GM12878 (cell line): ENCODE results near the gene MPHOSPH9. TPM values are rescaled to one million over a fixed set of nuclear protein-coding genes. Genes with fewer than 3 reads are reported as not detected.
A peak's percentile ranks its signal among the peaks of the same experiment; 100 is the strongest.

ENCODE experiments used
- ATAC-seq: fragments of 200-7000 bp; cut with Tn5 transposase; 3 replicates; pipeline ENCODE4 v1.9.1; 2020; ENCODE audit warnings: mild to moderate bottlenecking, moderate library complexity
- BruUV-seq: library from RNA; stranded (reverse); fragments of 400-500 nt; replicated peaks from 2 replicates; lab custom pipeline; 2021; lab: Mats Ljungman, UMichigan
- CTCF ChIA-PET: fragments of 300-600 bp; sonication (Branson Sonifier 250); formaldehyde crosslinking; extraction: SDS; loops from one replicate; lab custom pipeline; 2021; ENCODE audit warnings: inconsistent platforms; lab: Yijun Ruan, JAX
- POLR2A ChIA-PET: fragments of 350-600 bp; formaldehyde crosslinking; extraction: SDS; loops from one replicate; lab custom pipeline; 2021; ENCODE audit warnings: inconsistent platforms; lab: Charles Lee
- RAD21 ChIA-PET: fragments of 300-600 bp; sonication (Branson Sonifier 250); formaldehyde crosslinking; loops from one replicate; lab custom pipeline; 2023; ENCODE audit warnings: antibody characterized with exemption; ENCODE audit not compliant: unreplicated experiment; lab: Charles Lee
- SMC1A ChIA-PET: fragments of 300-600 bp; sonication (Branson Sonifier 250); formaldehyde crosslinking; loops from one replicate; lab custom pipeline; 2023; ENCODE audit not compliant: unreplicated experiment, uncharacterized antibody; lab: Charles Lee
- DNase-seq: peaks from one replicate; pipeline ENCODE4 v3.0.0-alpha.2; 2011; ENCODE audit warnings: low read depth, low spot score
- FAIRE-seq: peaks from 3 replicates; lab custom pipeline; 2011; peaks lifted over from hg19 to GRCh38; lab: Jason Lieb, UNC
- H2AFZ ChIP-seq: 2 replicates; pipeline ENCODE4 v1.6.0; 2011; ENCODE audit warnings: low read depth, low read length, control low read depth; ENCODE audit not compliant: control insufficient read depth
- H3K27ac ChIP-seq: 2 replicates; pipeline ENCODE4 v1.5.1; 2011; ENCODE audit warnings: control low read depth; ENCODE audit not compliant: control insufficient read depth, insufficient read depth
- H3K27me3 ChIP-seq, 2 experiments: replicated peaks in 1 of 2; 2 replicates each; pipeline versions ENCODE4 v1.6.0 to v1.6.1; 2011; ENCODE audit warnings: low read length in 1 of 2; ENCODE audit not compliant: control insufficient read depth in 2 of 2, insufficient read depth in 2 of 2
- H3K36me3 ChIP-seq, 2 experiments: 2 replicates each; pipeline ENCODE4 v1.5.1; 2011; ENCODE audit warnings: low read length in 1 of 2; ENCODE audit not compliant: control insufficient read depth in 2 of 2, insufficient read depth in 2 of 2
- H3K4me1 ChIP-seq: 2 replicates; pipeline ENCODE4 v1.6.1; 2011; ENCODE audit warnings: mild to moderate bottlenecking, low read length, moderate library complexity, mixed read lengths; ENCODE audit not compliant: control insufficient read depth, insufficient read depth
- H3K4me2 ChIP-seq: 2 replicates; pipeline ENCODE4 v1.6.0; 2011; ENCODE audit warnings: control low read depth; ENCODE audit not compliant: control insufficient read depth, insufficient read depth
- H3K4me3 ChIP-seq: fragments of 200-600 bp; sonication (generic); 2 replicates; pipeline ENCODE4 v1.5.1; 2016
- H3K79me2 ChIP-seq: 2 replicates; pipeline ENCODE4 v1.6.0; 2011; ENCODE audit warnings: low read length; ENCODE audit not compliant: control insufficient read depth, insufficient read depth
- H3K9ac ChIP-seq: 2 replicates; pipeline ENCODE4 v1.8.0; 2011; ENCODE audit warnings: low read length, control low read depth, mixed read lengths; ENCODE audit not compliant: control insufficient read depth, insufficient read depth
- H3K9me3 ChIP-seq: replicated peaks from 3 replicates; pipeline ENCODE4 v1.5.1; 2011; ENCODE audit warnings: mild to moderate bottlenecking, low read length; ENCODE audit not compliant: control insufficient read depth, insufficient read depth
- H4K20me1 ChIP-seq: 2 replicates; pipeline ENCODE4 v1.6.0; 2011; ENCODE audit not compliant: control insufficient read depth, insufficient read depth
- BRCA1 ChIP-seq: IDR thresholded peaks from 2 replicates; pipeline ENCODE4 v1.6.1; 2011; ENCODE audit warnings: low read depth, low read length, improper control_type of control experiment
- MXI1 ChIP-seq: fragments of 150-350 bp; IDR thresholded peaks from 2 replicates; pipeline ENCODE4 v1.6.1; 2011; ENCODE audit warnings: low read depth, mild to moderate bottlenecking, inconsistent platforms, low read length, improper control_type of control experiment
- RCOR1 ChIP-seq: conservative IDR thresholded peaks from 2 replicates; pipeline ENCODE4 v1.6.1; 2012; ENCODE audit warnings: low read depth, low read length, improper control_type of control experiment
- RELA ChIP-seq: fragments of 450-650 bp; IDR thresholded peaks from 2 replicates; pipeline ENCODE4 v1.8.0; 2014; ENCODE audit warnings: borderline replicate concordance; ENCODE audit not compliant: partially characterized antibody
- REST ChIP-seq: IDR thresholded peaks from 2 replicates; pipeline ENCODE4 v1.6.1; 2012; ENCODE audit warnings: mild to moderate bottlenecking, low read depth, low read length
- RUNX3 ChIP-seq: IDR thresholded peaks from 2 replicates; pipeline ENCODE4 v1.6.1; 2012; ENCODE audit warnings: low read length, inconsistent platforms
- SRF ChIP-seq, 2 experiments: IDR thresholded peaks; 2 replicates each; pipeline ENCODE4 v1.6.1; 2011; ENCODE audit warnings: low read depth in 2 of 2, low read length in 2 of 2, mild to moderate bottlenecking in 1 of 2, moderate library complexity in 1 of 2
- TCF3 ChIP-seq: IDR thresholded peaks from 2 replicates; pipeline ENCODE4 v1.6.1; 2012; ENCODE audit warnings: low read depth, mild to moderate bottlenecking, low read length, borderline replicate concordance; ENCODE audit not compliant: insufficient read depth
- ZNF24 ChIP-seq: fragments of 450-650 bp; IDR thresholded peaks from 2 replicates; pipeline ENCODE4 v1.6.1; 2017; ENCODE audit warnings: antibody characterized with exemption, mild to moderate bottlenecking
- ZNF384 ChIP-seq: IDR thresholded peaks from 2 replicates; pipeline ENCODE4 v1.6.1; 2012; ENCODE audit warnings: low read depth, mild to moderate bottlenecking, low read length, improper control_type of control experiment, borderline replicate concordance
- ZNF687 ChIP-seq: fragments of 450-650 bp; IDR thresholded peaks from 2 replicates; pipeline ENCODE4 v1.6.1; 2017; ENCODE audit warnings: mild to moderate bottlenecking, moderate library complexity
- WGBS: methylation state at CpG from one replicate; pipeline ENCODE4 v1.1.6; 2016; ENCODE audit warnings: low lambda C conversion rate; ENCODE audit not compliant: insufficient replicate concordance, insufficient coverage; ENCODE audit errors: missing lambda C conversion rate; 5-methylcytosine and 5-hydroxymethylcytosine counted together
- in situ Hi-C: fragments of 300-500 bp; cut with MboI; formaldehyde crosslinking; loops from 9 replicates; pipeline ENCODE4 v1.14.3; 2018; ENCODE audit warnings: mixed read lengths
- intact Hi-C: fragments of 100-400 bp; cut with micrococcal nuclease; formaldehyde crosslinking; loops from one replicate; pipeline ENCODE4 v1.14.2; 2022; ENCODE audit not compliant: unreplicated experiment
- polyA plus RNA-seq, 11 experiments: library from polyadenylated mRNA; depleted of rRNA in 4 of 11; unstranded in 6 of 11; stranded (reverse) in 5 of 11; fragments of >200 nt; fragmentation: Nextera tagmentation in 4 of 11; fragmentation: Illumina TruSeq in 1 of 11; extraction: Ambion mirVana in 4 of 11; extraction: Trizol in 1 of 11; gene quantifications; 1 replicate in 1 of 11; 2 replicates in 10 of 11; pipeline versions ENCODE4 v1.2.1 to v1.2.3, GENCODE V29; 2011 to 2016; ENCODE audit warnings: inconsistent platforms in 2 of 11, missing spikeins in 2 of 11, low read depth in 1 of 11
- total RNA-seq, 4 experiments: library from RNA; depleted of rRNA in 3 of 4; stranded (reverse); fragments of >200 nt in 3 of 4; fragmentation: Illumina TruSeq in 1 of 4; extraction: Trizol in 1 of 4; gene quantifications; 2 replicates each; pipeline versions ENCODE4 v1.2.1 to v1.2.3, GENCODE V29; 2013 to 2021
- TF ChIP-seq, protein P1 (sequence below): IDR thresholded peaks from 2 replicates; pipeline ENCODE4 v1.6.1; 2012; ENCODE audit warnings: low read depth, low read length, improper control_type of control experiment
- TF ChIP-seq, protein P2 (sequence below): fragments of 450-650 bp; IDR thresholded peaks from 2 replicates; pipeline ENCODE4 v1.6.1; 2017; ENCODE audit warnings: low read depth, mild to moderate bottlenecking, moderate library complexity

Gene MPHOSPH9
- total and polyA plus RNA-seq, 10 of the 15 experiments (the other 5 are each of a cell fraction or from before 2014, with no cell fraction given) = 11.5 to 72.2 (median 45.7) TPM

- Histone ChIP-seq H3K79me2 (peaks cover 82% of the 10 kb centered on the region), H3K4me1 (peaks cover 18% of the 10 kb centered on the region), H4K20me1 (no peaks in the 10 kb centered on the region), H2AFZ (peak overlapping the region; percentile 89), H3K4me2 (no peak overlapping the region), H3K36me3 (no peaks in the 10 kb centered on the region), H3K27ac (peak overlapping the region; percentile 84), H3K27me3 (no peaks in the 10 kb centered on the region), H3K9ac (peak overlapping the region; percentile 73), H3K9me3 (no peaks in the 10 kb centered on the region), H3K4me3 (peak overlapping the region; percentile 95)
- ATAC-seq (no peak), DNase-seq (no peak), FAIRE-seq (no peak)
- intact Hi-C loops (loop anchor here (2.0 to 10.0 kb wide), 3 partner anchors 132 to 1430 kb away; partner anchors contain the start of genes SBNO1 and SETD1B), in situ Hi-C loops (loop anchor here (5.0 to 25.0 kb wide), 2 partner anchors 255 to 370 kb away; partner anchors contain the start of gene OGFOD2)
- ChIA-PET RAD21 (interaction anchor here (0.6 to 2.5 kb wide), 10 partner anchors 9 to 480 kb away, joined by 3 to 15 read pairs (median 4); partner anchors contain the start of genes ATP6V0A2, KMT5A and OGFOD2), POLR2A (interaction anchor here (0.5 to 3.4 kb wide), 25 partner anchors 9 to 1690 kb away, joined by 3 to 23 read pairs (median 4); partner anchors contain the start of genes ARL6IP4, ATP6V0A2, KMT5A and OGFOD2), SMC1A (interaction anchor here (0.8 to 3.3 kb wide), 11 partner anchors 10 to 370 kb away, joined by 3 to 12 read pairs (median 4); partner anchors contain the start of genes DDX55, KMT5A and SBNO1), CTCF (interaction anchor here (0.6 to 2.1 kb wide), 9 partner anchors 8 to 1340 kb away, joined by 3 to 11 read pairs (median 5); partner anchors contain the start of gene OGFOD2)
- no TSS peak for BruUV-seq
- 0% methylated on average over 15 of the region's 15 CpGs for WGBS
- TF ChIP-seq BRCA1 = no peak
- TF ChIP-seq ZNF384 = peak; percentile 69
- TF ChIP-seq SRF (IDR thresholded peaks at IDR 0.05; ENCODE audit: low read depth in 2 of 2, low read length in 2 of 2) = no peak
- TF ChIP-seq REST = no peak
- no peak for TF ChIP-seq RCOR1
- no peak for TF ChIP-seq ZNF24
- no peak for TF ChIP-seq TCF3
- no peak for TF ChIP-seq RELA
- no peak for TF ChIP-seq ZNF687
- no peak for TF ChIP-seq MXI1
- TF ChIP-seq RUNX3 = peak; percentile 45; the same call in 1 of the 2 replicates
- TF ChIP-seq, protein P1, sequence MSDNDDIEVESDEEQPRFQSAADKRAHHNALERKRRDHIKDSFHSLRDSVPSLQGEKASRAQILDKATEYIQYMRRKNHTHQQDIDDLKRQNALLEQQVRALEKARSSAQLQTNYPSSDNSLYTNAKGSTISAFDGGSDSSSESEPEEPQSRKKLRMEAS = no peak
- TF ChIP-seq, protein P2, sequence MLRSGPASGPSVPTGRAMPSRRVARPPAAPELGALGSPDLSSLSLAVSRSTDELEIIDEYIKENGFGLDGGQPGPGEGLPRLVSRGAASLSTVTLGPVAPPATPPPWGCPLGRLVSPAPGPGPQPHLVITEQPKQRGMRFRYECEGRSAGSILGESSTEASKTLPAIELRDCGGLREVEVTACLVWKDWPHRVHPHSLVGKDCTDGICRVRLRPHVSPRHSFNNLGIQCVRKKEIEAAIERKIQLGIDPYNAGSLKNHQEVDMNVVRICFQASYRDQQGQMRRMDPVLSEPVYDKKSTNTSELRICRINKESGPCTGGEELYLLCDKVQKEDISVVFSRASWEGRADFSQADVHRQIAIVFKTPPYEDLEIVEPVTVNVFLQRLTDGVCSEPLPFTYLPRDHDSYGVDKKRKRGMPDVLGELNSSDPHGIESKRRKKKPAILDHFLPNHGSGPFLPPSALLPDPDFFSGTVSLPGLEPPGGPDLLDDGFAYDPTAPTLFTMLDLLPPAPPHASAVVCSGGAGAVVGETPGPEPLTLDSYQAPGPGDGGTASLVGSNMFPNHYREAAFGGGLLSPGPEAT = peak; percentile 70
Measured at GRCh38 chr12:123232472-123232806, 502 bp downstream of the MPHOSPH9 start.
